GM12878 (cell line): ENCODE measurements around the gene SMR3B. TPM values are rescaled to one million over a fixed set of nuclear protein-coding genes. Genes with fewer than 3 reads are reported as not detected.

Experiments used
- ATAC-seq: fragments of 200-7000 bp; cut with Tn5 transposase; 3 replicates; pipeline ENCODE4 v1.9.1; 2020; ENCODE audit warnings: mild to moderate bottlenecking, moderate library complexity
- BruUV-seq: library from RNA; stranded (reverse); fragments of 400-500 nt; replicated peaks from 2 replicates; lab custom pipeline; 2021; lab: Mats Ljungman, UMichigan
- CTCF ChIA-PET: fragments of 300-600 bp; sonication (Branson Sonifier 250); formaldehyde crosslinking; extraction: SDS; loops from one replicate; lab custom pipeline; 2021; ENCODE audit warnings: inconsistent platforms; lab: Yijun Ruan, JAX
- POLR2A ChIA-PET: fragments of 350-600 bp; formaldehyde crosslinking; extraction: SDS; loops from one replicate; lab custom pipeline; 2021; ENCODE audit warnings: inconsistent platforms; lab: Charles Lee
- RAD21 ChIA-PET: fragments of 300-600 bp; sonication (Branson Sonifier 250); formaldehyde crosslinking; loops from one replicate; lab custom pipeline; 2023; ENCODE audit warnings: antibody characterized with exemption; ENCODE audit not compliant: unreplicated experiment; lab: Charles Lee
- SMC1A ChIA-PET: fragments of 300-600 bp; sonication (Branson Sonifier 250); formaldehyde crosslinking; loops from one replicate; lab custom pipeline; 2023; ENCODE audit not compliant: unreplicated experiment, uncharacterized antibody; lab: Charles Lee
- DNase-seq: peaks from one replicate; pipeline ENCODE4 v3.0.0-alpha.2; 2011; ENCODE audit warnings: low read depth, low spot score
- FAIRE-seq: peaks from 3 replicates; lab custom pipeline; 2011; peaks lifted over from hg19 to GRCh38; lab: Jason Lieb, UNC
- H2AFZ ChIP-seq: 2 replicates; pipeline ENCODE4 v1.6.0; 2011; ENCODE audit warnings: low read depth, low read length, control low read depth; ENCODE audit not compliant: control insufficient read depth
- H3K27ac ChIP-seq: 2 replicates; pipeline ENCODE4 v1.5.1; 2011; ENCODE audit warnings: control low read depth; ENCODE audit not compliant: control insufficient read depth, insufficient read depth
- H3K27me3 ChIP-seq, 2 experiments: replicated peaks in 1 of 2; 2 replicates each; pipeline versions ENCODE4 v1.6.0 to v1.6.1; 2011; ENCODE audit warnings: low read length in 1 of 2; ENCODE audit not compliant: control insufficient read depth in 2 of 2, insufficient read depth in 2 of 2
- H3K36me3 ChIP-seq, 2 experiments: 2 replicates each; pipeline ENCODE4 v1.5.1; 2011; ENCODE audit warnings: low read length in 1 of 2; ENCODE audit not compliant: control insufficient read depth in 2 of 2, insufficient read depth in 2 of 2
- H3K4me1 ChIP-seq: 2 replicates; pipeline ENCODE4 v1.6.1; 2011; ENCODE audit warnings: mild to moderate bottlenecking, low read length, moderate library complexity, mixed read lengths; ENCODE audit not compliant: control insufficient read depth, insufficient read depth
- H3K4me2 ChIP-seq: 2 replicates; pipeline ENCODE4 v1.6.0; 2011; ENCODE audit warnings: control low read depth; ENCODE audit not compliant: control insufficient read depth, insufficient read depth
- H3K4me3 ChIP-seq: fragments of 200-600 bp; sonication (generic); 2 replicates; pipeline ENCODE4 v1.5.1; 2016
- H3K79me2 ChIP-seq: 2 replicates; pipeline ENCODE4 v1.6.0; 2011; ENCODE audit warnings: low read length; ENCODE audit not compliant: control insufficient read depth, insufficient read depth
- H3K9ac ChIP-seq: 2 replicates; pipeline ENCODE4 v1.8.0; 2011; ENCODE audit warnings: low read length, control low read depth, mixed read lengths; ENCODE audit not compliant: control insufficient read depth, insufficient read depth
- H3K9me3 ChIP-seq: replicated peaks from 3 replicates; pipeline ENCODE4 v1.5.1; 2011; ENCODE audit warnings: mild to moderate bottlenecking, low read length; ENCODE audit not compliant: control insufficient read depth, insufficient read depth
- H4K20me1 ChIP-seq: 2 replicates; pipeline ENCODE4 v1.6.0; 2011; ENCODE audit not compliant: control insufficient read depth, insufficient read depth
- BACH1 ChIP-seq: fragments of 450-650 bp; IDR thresholded peaks from 2 replicates; pipeline ENCODE4 v1.6.1; 2017; ENCODE audit warnings: mild to moderate bottlenecking, borderline replicate concordance
- NBN ChIP-seq: fragments of 450-650 bp; IDR thresholded peaks from 2 replicates; pipeline ENCODE4 v1.6.1; 2016
- RFX5 ChIP-seq: IDR thresholded peaks from 2 replicates; pipeline ENCODE4 v1.6.1; 2011; ENCODE audit warnings: low read depth, low read length, improper control_type of control experiment
- SREBF1 ChIP-seq: IDR thresholded peaks from 2 replicates; pipeline ENCODE4 v1.6.1; 2012; ENCODE audit warnings: mild to moderate bottlenecking, low read length
- ZBED1 ChIP-seq: IDR thresholded peaks from 2 replicates; pipeline ENCODE4 v1.6.1; 2016; ENCODE audit warnings: borderline replicate concordance
- WGBS: methylation state at CpG from one replicate; pipeline ENCODE4 v1.1.6; 2016; ENCODE audit warnings: low lambda C conversion rate; ENCODE audit not compliant: insufficient replicate concordance, insufficient coverage; ENCODE audit errors: missing lambda C conversion rate; 5-methylcytosine and 5-hydroxymethylcytosine counted together
- in situ Hi-C: fragments of 300-500 bp; cut with MboI; formaldehyde crosslinking; loops from 9 replicates; pipeline ENCODE4 v1.14.3; 2018; ENCODE audit warnings: mixed read lengths
- intact Hi-C: fragments of 100-400 bp; cut with micrococcal nuclease; formaldehyde crosslinking; loops from one replicate; pipeline ENCODE4 v1.14.2; 2022; ENCODE audit not compliant: unreplicated experiment
- polyA plus RNA-seq, 11 experiments: library from polyadenylated mRNA; depleted of rRNA in 4 of 11; unstranded in 6 of 11; stranded (reverse) in 5 of 11; fragments of >200 nt; fragmentation: Nextera tagmentation in 4 of 11; fragmentation: Illumina TruSeq in 1 of 11; extraction: Ambion mirVana in 4 of 11; extraction: Trizol in 1 of 11; gene quantifications; 1 replicate in 1 of 11; 2 replicates in 10 of 11; pipeline versions ENCODE4 v1.2.1 to v1.2.3, GENCODE V29; 2011 to 2016; ENCODE audit warnings: inconsistent platforms in 2 of 11, missing spikeins in 2 of 11, low read depth in 1 of 11
- total RNA-seq, 4 experiments: library from RNA; depleted of rRNA in 3 of 4; stranded (reverse); fragments of >200 nt in 3 of 4; fragmentation: Illumina TruSeq in 1 of 4; extraction: Trizol in 1 of 4; gene quantifications; 2 replicates each; pipeline versions ENCODE4 v1.2.1 to v1.2.3, GENCODE V29; 2013 to 2021
- TF ChIP-seq, protein P1 (sequence below): fragments of 450-650 bp; IDR thresholded peaks from 2 replicates; pipeline ENCODE4 v1.6.1; 2014; ENCODE audit warnings: mild to moderate bottlenecking

The SMR3B gene
- total and polyA plus RNA-seq, 10 of the 15 experiments (the other 5 are each of a cell fraction or from before 2014, with no cell fraction given) = 0.32 TPM; not detected in 9

DNA sequence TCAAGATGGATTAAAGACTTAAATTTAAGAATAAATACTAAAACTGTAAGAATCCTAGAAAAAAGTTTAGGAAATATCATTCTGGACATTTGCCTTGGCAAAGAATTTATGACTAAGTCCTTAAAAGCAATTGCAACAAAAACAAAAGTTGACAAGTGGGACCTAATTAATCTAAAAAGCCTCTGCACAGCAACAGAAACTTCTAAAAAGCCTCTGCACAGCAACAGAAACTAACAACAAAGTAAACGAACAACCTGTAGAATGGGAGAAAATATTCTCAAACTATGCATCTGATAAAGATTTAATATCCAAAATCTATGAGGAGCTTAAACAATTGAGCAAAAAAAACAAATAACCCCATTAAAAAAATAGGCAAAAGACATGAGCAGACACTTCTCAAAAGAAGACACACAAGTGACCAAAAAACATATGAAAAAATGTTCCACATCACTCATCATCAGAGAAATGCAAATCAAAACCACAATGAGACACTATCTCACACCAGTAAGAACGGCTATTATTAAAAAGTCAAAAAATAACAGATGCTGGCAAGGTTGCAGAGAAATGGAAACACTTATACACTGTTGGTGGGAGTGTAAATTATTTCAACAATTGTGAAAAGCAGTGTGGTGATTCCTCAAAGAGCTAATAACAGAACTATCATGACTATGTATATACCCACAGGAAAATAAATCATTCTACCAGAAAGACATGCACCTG lies 9.3 kb downstream of the SMR3B start (continued):
- TF ChIP-seq NBN (peak; percentile 84; the same call in 1 of the 2 replicates), BACH1 (peak; percentile 43; the same call in 1 of the 2 replicates), SREBF1 (no peak)

DNA sequence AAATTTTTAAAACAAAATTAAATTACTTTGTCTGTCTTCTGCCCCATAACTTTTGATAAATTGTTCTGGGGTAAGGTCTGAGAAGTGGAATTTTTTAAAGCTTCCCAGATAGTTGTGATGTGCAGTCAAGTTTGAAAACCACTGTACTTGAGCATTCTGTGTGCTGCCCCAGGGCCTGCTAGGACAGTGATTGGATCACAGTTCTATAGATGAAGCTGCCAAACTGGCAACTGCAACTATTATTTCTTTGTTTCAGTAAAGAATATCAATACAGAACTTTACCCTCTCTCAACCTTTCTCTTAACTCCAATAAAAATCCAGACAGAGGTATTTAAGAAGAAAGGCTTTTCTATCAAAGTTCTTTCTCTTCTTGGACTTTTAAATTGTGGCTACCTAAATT lies 14.6 kb downstream of the SMR3B start, which contains the start of gene OPRPN:
TSS of gene OPRPN (plus strand) at position 361 of the 400 bp plus-strand sequence. CDS start 1,346 bp downstream, outside the sequence.
- ChIA-PET RAD21 (interaction anchor here (0.9 kb wide), 1 partner anchor 99 kb away, joined by 4 read pairs; no protein-coding TSS in a partner anchor), CTCF (interaction anchor here (1.0 to 3.4 kb wide), 4 partner anchors 10 to 57 kb away, joined by 3 to 12 read pairs (median 4); no protein-coding TSS in a partner anchor), SMC1A (interaction anchor here (2.2 kb wide), 2 partner anchors 9 to 33 kb away, joined by 7 read pairs; no protein-coding TSS in a partner anchor), POLR2A (no interaction called here)
- DNase-seq (no peak), FAIRE-seq (no peak), ATAC-seq (no peak)
- Histone ChIP-seq H3K9ac (no peak within 1 kb of the TSS), H3K9me3 (no peaks in the 10 kb centered on the region), H4K20me1 (no peaks in the 10 kb centered on the region), H3K4me1 (peaks cover 3% of the 10 kb centered on the region), H3K27ac (no peak within 1 kb of the TSS), H2AFZ (no peak within 1 kb of the TSS), H3K79me2 (no peaks in the 10 kb centered on the region), H3K27me3 (no peaks in the 10 kb centered on the region), H3K4me3 (no peak within 1 kb of the TSS), H3K36me3 (no peaks in the 10 kb centered on the region), H3K4me2 (no peak within 1 kb of the TSS)
- in situ Hi-C loops = no loop called here
- no TSS peak for BruUV-seq
- intact Hi-C loops = no loop called here
- no peak for TF ChIP-seq ZBED1

DNA sequence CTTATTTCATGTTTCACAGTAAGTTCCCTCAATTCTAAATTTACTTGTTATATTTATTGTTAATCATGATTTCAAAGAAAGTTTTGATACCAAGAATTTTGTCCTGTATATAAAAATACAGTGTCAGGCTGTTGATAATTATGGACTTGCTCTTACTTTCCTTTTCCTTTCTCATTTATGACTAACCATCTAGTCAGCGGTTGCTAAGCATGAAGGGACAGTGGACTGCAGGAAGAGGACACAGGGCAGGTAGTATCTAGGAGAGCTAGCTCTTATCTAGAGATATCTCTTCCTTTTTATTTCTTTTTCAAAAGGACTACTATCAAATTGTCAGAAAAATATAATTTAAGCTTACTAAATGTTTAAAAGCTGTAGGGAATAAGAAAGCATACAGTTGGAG lies 16.4 kb downstream of the SMR3B start:
- in situ Hi-C loops (no loop called here), intact Hi-C loops (no loop called here)
- WGBS = 6% methylated on average over 1 of the region's 1 CpG
- Histone ChIP-seq H3K4me3 (no peak overlapping the region), H3K4me1 (no peaks in the 10 kb centered on the region), H3K27me3 (no peaks in the 10 kb centered on the region), H2AFZ (no peak overlapping the region), H3K4me2 (no peak overlapping the region), H3K79me2 (no peaks in the 10 kb centered on the region), H3K36me3 (no peaks in the 10 kb centered on the region), H3K9ac (no peak overlapping the region), H4K20me1 (no peaks in the 10 kb centered on the region), H3K27ac (no peak overlapping the region), H3K9me3 (no peaks in the 10 kb centered on the region)
- ChIA-PET POLR2A (no interaction called here), CTCF (interaction anchor here (0.9 kb wide), 1 partner anchor 13 kb away, joined by 3 read pairs; no protein-coding TSS in a partner anchor), RAD21 (no interaction called here), SMC1A (interaction anchor here (1.0 to 2.0 kb wide), 3 partner anchors 11 to 41 kb away, joined by 3 to 8 read pairs (median 7); no protein-coding TSS in a partner anchor)
- no peak for FAIRE-seq
- TF ChIP-seq, protein P1, sequence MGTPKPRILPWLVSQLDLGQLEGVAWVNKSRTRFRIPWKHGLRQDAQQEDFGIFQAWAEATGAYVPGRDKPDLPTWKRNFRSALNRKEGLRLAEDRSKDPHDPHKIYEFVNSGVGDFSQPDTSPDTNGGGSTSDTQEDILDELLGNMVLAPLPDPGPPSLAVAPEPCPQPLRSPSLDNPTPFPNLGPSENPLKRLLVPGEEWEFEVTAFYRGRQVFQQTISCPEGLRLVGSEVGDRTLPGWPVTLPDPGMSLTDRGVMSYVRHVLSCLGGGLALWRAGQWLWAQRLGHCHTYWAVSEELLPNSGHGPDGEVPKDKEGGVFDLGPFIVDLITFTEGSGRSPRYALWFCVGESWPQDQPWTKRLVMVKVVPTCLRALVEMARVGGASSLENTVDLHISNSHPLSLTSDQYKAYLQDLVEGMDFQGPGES = no peak
- TF ChIP-seq RFX5 = peak; percentile 81
- no TSS peak for BruUV-seq
- ATAC-seq = peak; percentile 77
- DNase-seq = no peak
